Retinal pigment epithelial cell (primary cell): ENCODE data around the gene KCNK7.

ENCODE experiments used
- DNase-seq: peaks from one replicate; pipeline ENCODE4 v3.0.0-alpha.2; 2010; ENCODE audit warnings: low read depth
- H3K4me3 ChIP-seq: 2 replicates; pipeline ENCODE4 v1.5.1; 2011; ENCODE audit warnings: mild to moderate bottlenecking, low read length, control low read depth, moderate library complexity
- CTCF ChIP-seq: conservative IDR thresholded peaks from 2 replicates; pipeline ENCODE4 v1.5.1; 2011; ENCODE audit warnings: low read depth, low read length, control low read depth, inconsistent platforms

KCNK7 gene

GRCh38 chr11:65554057-65554818, 41.4 kb downstream of the KCNK7 start:
- H3K4me3 ChIP-seq: no peak overlapping the region
- TF ChIP-seq CTCF: no peak
- DNase-seq: no peak

GRCh38 chr11:65553301-65554001, 42.1 kb downstream of the KCNK7 start:
- TF ChIP-seq CTCF: no peak
- no peak for DNase-seq
- H3K4me3 ChIP-seq: peak overlapping the region; percentile 15

GRCh38 chr11:65552388-65552951, 43.1 kb downstream of the KCNK7 start:
- H3K4me3 ChIP-seq: no peak overlapping the region
- DNase-seq: no peak
- no peak for TF ChIP-seq CTCF

- TF ChIP-seq CTCF: peak; percentile 63
- DNase-seq: no peak
- H3K4me3 ChIP-seq: no peak overlapping the region
Measured at GRCh38 chr11:65551572-65552387, 43.8 kb downstream of the KCNK7 start.

- TF ChIP-seq CTCF: no peak
- no peak for DNase-seq
- H3K4me3 ChIP-seq: no peak overlapping the region
Measured at GRCh38 chr11:65549096-65549495, 46.5 kb downstream of the KCNK7 start.

- no peak for DNase-seq
- no peak overlapping the region for H3K4me3 ChIP-seq
- TF ChIP-seq CTCF: no peak
Measured at GRCh38 chr11:65548395-65548794, 47.2 kb downstream of the KCNK7 start.
